Stimulated activated CD4-positive, alpha-beta T cell treated with anti-CD3 and anti-CD28 coated beads, Interleukin-12 subunit alpha, Interleukin-12 subunit beta, amount 100 ng/mL, for 4 hours (primary cell): ENCODE data around the gene UBA6.

Experiments used
- DNase-seq: peaks from one replicate; pipeline ENCODE4 v3.0.0-alpha.2; 2020

UBA6 gene

GRCh38 chr4:67575232-67576058 is 125.5 kb downstream of the UBA6 start:
- DNase-seq, result no peak

- no peak for DNase-seq
Measured at GRCh38 chr4:67573193-67573592, 127.8 kb downstream of the UBA6 start.

- DNase-seq, result no peak
Measured at GRCh38 chr4:67571975-67572374, 129.0 kb downstream of the UBA6 start.

GRCh38 chr4:67570537-67570936 is 130.4 kb downstream of the UBA6 start:
- no peak for DNase-seq

- DNase-seq, result no peak
Measured at GRCh38 chr4:67568820-67569219, 132.1 kb downstream of the UBA6 start.

- no peak for DNase-seq
Measured at GRCh38 chr4:67566335-67566734, 134.6 kb downstream of the UBA6 start.

GRCh38 chr4:67565284-67565683 is 135.7 kb downstream of the UBA6 start:
- DNase-seq, result no peak
